Retinal pigment epithelial cell (primary cell): ENCODE data around the gene PARD6B.
A peak's percentile ranks its signal among the peaks of the same experiment; 100 is the strongest.

Experiments used
- DNase-seq: peaks from one replicate; pipeline ENCODE4 v3.0.0-alpha.2; 2010; ENCODE audit warnings: low read depth
- H3K4me3 ChIP-seq: 2 replicates; pipeline ENCODE4 v1.5.1; 2011; ENCODE audit warnings: mild to moderate bottlenecking, low read length, control low read depth, moderate library complexity
- CTCF ChIP-seq: conservative IDR thresholded peaks from 2 replicates; pipeline ENCODE4 v1.5.1; 2011; ENCODE audit warnings: low read depth, low read length, control low read depth, inconsistent platforms

Gene PARD6B

DNA sequence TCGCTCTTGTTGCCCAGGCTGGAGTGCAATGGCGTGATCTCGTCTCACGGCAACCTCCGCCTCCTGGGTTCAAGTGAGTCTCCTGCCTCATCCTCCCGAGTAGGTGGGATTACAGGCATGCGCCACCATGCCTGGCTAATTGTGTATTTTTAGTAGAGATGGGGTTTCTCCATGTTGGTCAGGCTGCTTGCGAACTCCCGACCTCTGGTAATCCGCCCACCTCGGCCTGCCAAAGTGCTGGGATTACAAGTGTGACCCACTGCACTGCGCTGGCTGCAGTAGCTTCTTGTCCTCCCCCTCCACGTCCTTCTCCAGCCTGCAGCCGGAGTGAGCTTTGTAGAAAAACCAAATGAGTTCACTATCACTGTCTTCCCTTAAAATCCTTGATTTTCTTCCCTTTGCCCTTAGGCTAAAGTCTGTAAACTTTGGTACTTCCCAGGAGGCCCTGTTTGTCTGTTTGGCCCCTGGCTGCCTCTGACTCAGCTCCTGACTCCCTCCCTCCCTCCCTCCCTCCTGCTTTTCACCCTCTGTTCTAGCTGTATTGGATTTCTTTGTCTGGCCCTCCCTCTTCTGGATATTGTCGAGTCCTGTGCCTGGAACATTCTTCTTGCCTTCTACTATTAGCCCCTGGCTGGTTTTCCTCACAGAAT is 12.9 kb downstream of the PARD6B start:
- no peak overlapping the region for H3K4me3 ChIP-seq
- DNase-seq: peak; percentile 84
- peak; percentile 47 for TF ChIP-seq CTCF

GRCh38 chr20:50745634-50746137 is 14.3 kb downstream of the PARD6B start:
- DNase-seq: no peak
- H3K4me3 ChIP-seq: no peak overlapping the region
- TF ChIP-seq CTCF: no peak

GRCh38 chr20:50746138-50746940 is 15.0 kb downstream of the PARD6B start:
- no peak for DNase-seq
- TF ChIP-seq CTCF: no peak

DNA sequence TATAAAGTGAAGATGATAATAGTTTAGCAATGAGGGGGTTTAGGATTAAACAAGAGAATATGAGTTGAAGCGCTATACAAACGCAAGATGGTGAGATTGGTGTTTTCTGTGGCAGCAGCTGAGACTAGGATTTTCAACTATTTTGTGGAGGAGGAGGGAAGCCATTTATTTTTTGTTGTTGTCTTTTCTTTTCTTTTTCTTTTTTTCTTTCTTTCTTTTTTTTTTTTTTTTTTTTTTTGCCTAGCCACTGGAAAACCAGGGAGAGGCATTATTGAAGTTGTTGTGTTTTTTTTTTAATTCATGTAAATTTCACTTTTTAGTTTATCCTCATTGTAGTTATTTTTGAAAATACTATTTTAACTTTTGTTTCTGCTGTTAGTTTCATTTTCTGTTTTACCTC is 15.9 kb downstream of the PARD6B start:
- TF ChIP-seq CTCF: no peak
- H3K4me3 ChIP-seq: no peak overlapping the region
- no peak for DNase-seq

More at GRCh38 chr20:50746138-50746940, 15.0 kb downstream of the PARD6B start:
- no peak overlapping the region for H3K4me3 ChIP-seq

DNA sequence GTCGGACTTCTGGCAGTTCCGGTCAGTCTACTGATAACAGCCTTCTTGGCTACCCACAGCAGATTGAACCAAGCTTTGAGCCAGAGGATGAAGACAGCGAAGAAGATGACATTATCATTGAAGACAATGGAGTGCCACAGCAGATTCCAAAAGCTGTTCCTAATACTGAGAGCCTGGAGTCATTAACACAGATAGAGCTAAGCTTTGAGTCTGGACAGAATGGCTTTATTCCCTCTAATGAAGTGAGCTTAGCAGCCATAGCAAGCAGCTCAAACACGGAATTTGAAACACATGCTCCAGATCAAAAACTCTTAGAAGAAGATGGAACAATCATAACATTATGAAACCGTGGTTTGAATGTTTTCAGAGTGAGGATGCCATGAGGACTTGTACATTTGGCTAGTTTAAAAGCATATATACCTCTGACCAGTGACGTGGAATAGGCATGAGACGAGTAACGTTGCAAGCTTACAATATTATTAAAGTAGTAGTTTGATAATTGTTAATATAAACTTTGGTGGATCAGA is 18.8 kb downstream of the PARD6B start:
- no peak overlapping the region for H3K4me3 ChIP-seq
- no peak for TF ChIP-seq CTCF
- DNase-seq: no peak

GRCh38 chr20:50753152-50753551 is 21.8 kb downstream of the PARD6B start:
- no peak for TF ChIP-seq CTCF
- no peak for DNase-seq
- no peak overlapping the region for H3K4me3 ChIP-seq
